OCI-LY3 (cell line): ENCODE measurements around the gene ADA.
A peak's percentile ranks its signal among the peaks of the same experiment; 100 is the strongest.

Experiments
- H2AFZ ChIP-seq: fragments of 200-600, 300-600 bp; shearing (Covaris generic); 2 replicates; pipeline ENCODE4 v1.6.0; 2014; ENCODE audit warnings: antibody characterized with exemption, low read depth, low read length
- H3K27ac ChIP-seq: fragments of 200-600, 300-600 bp; sonication (generic); 2 replicates; pipeline ENCODE4 v1.5.1; 2014; ENCODE audit warnings: mild to moderate bottlenecking, low read length, moderate library complexity, mixed read lengths
- H3K27me3 ChIP-seq: fragments of 200-600, 300-600 bp; sonication (generic); 2 replicates; pipeline ENCODE4 v1.6.1; 2014; ENCODE audit warnings: low read depth, low read length, mixed read lengths
- H3K36me3 ChIP-seq: fragments of 200-600, 300-600 bp; sonication (generic); replicated peaks from 2 replicates; pipeline ENCODE3; 2014; ENCODE audit warnings: low read depth, low read length, mixed read lengths
- H3K4me1 ChIP-seq: fragments of 300-600, 200-600 bp; sonication (generic); 2 replicates; pipeline ENCODE4 v1.6.1; 2014; ENCODE audit warnings: low read length, mixed read lengths
- H3K4me2 ChIP-seq: fragments of 200-600, 300-600 bp; sonication (generic); 2 replicates; pipeline ENCODE4 v1.6.1; 2014; ENCODE audit warnings: low read length, mixed read lengths
- H3K4me3 ChIP-seq: fragments of 300-600, 200-600 bp; sonication (generic); 2 replicates; pipeline ENCODE4 v1.5.1; 2014; ENCODE audit warnings: antibody characterized with exemption, mild to moderate bottlenecking, low read length, moderate library complexity
- H3K79me2 ChIP-seq: fragments of 300-600, 200-600 bp; shearing (Covaris generic); 2 replicates; pipeline ENCODE4 v1.6.1; 2014; ENCODE audit warnings: mild to moderate bottlenecking, low read length, mixed read lengths
- H3K9ac ChIP-seq: fragments of 300-600, 200-600 bp; shearing (Covaris generic); 2 replicates; pipeline ENCODE4 v1.6.0; 2014; ENCODE audit warnings: mild to moderate bottlenecking, low read length, moderate library complexity
- H3K9me3 ChIP-seq: fragments of 200-600, 300-600 bp; shearing (Covaris generic); 2 replicates; pipeline ENCODE4 v1.6.1; 2014; ENCODE audit warnings: low read length, mixed read lengths; ENCODE audit not compliant: insufficient read depth
- H4K20me1 ChIP-seq: fragments of 200-600, 300-600 bp; sonication (generic); 2 replicates; pipeline ENCODE4 v1.6.1; 2016; ENCODE audit warnings: low read length, mixed read lengths; ENCODE audit not compliant: insufficient read depth
- EZH2phosphoT487 ChIP-seq: fragments of 200-600 bp; shearing (Covaris generic); IDR thresholded peaks from 2 replicates; pipeline ENCODE4 v1.6.1; 2018; ENCODE audit warnings: antibody characterized with exemption, mixed run types, low read depth
- TF ChIP-seq, protein P1 (sequence below): fragments of 200-600, 300-600 bp; sonication (generic); IDR thresholded peaks from 2 replicates; pipeline ENCODE4 v1.5.1; 2014; ENCODE audit warnings: antibody characterized with exemption, low read length, low read depth

The ADA gene

DNA sequence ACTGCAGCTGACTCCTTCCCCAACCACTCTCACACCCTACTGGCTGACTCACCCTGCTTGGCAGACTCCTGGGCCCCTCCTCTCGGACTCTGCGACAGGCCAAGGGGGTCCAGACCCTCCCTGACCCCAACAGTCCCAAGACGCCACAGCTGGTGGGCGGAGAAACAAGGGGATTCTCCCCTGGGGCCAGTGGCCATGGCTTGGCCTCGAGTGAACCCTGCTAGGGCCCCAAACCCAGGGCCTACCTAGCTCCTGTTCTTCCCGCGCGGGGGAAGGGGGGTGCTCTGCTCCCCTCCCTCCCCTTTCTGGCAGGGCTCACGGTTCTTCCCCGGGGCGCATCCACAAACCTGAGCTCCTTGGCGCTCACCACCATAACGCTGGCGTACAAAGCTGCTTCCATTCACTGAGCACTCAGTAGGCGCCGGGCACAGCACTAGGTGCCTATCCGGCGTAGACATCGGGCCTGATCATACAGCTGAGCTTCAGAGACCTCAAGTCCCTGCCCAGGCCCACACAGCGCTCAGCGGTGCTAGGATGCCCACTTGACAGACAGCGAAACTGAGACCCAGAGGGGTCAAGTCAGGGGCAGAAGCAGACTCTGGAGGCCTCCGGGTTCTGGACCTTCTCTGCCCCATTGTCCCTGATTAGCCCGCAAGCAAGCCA, 597 bp downstream of the ADA start:
- Histone ChIP-seq H3K4me1 (peaks cover 50% of the 10 kb centered on the region), H3K9ac (peak overlapping the region; percentile 82), H3K36me3 (peaks cover 12% of the 10 kb centered on the region), H2AFZ (peak overlapping the region; percentile 28; the same call in 1 of the 2 replicates), H3K4me3 (peak overlapping the region; percentile 79), H3K79me2 (peaks cover 42% of the 10 kb centered on the region), H3K27me3 (no peaks in the 10 kb centered on the region), H3K9me3 (no peaks in the 10 kb centered on the region), H3K27ac (peak overlapping the region; percentile 36), H4K20me1 (no peaks in the 10 kb centered on the region), H3K4me2 (peak overlapping the region; percentile 94)
- TF ChIP-seq EZH2phosphoT487 = no peak
- TF ChIP-seq, protein P1, sequence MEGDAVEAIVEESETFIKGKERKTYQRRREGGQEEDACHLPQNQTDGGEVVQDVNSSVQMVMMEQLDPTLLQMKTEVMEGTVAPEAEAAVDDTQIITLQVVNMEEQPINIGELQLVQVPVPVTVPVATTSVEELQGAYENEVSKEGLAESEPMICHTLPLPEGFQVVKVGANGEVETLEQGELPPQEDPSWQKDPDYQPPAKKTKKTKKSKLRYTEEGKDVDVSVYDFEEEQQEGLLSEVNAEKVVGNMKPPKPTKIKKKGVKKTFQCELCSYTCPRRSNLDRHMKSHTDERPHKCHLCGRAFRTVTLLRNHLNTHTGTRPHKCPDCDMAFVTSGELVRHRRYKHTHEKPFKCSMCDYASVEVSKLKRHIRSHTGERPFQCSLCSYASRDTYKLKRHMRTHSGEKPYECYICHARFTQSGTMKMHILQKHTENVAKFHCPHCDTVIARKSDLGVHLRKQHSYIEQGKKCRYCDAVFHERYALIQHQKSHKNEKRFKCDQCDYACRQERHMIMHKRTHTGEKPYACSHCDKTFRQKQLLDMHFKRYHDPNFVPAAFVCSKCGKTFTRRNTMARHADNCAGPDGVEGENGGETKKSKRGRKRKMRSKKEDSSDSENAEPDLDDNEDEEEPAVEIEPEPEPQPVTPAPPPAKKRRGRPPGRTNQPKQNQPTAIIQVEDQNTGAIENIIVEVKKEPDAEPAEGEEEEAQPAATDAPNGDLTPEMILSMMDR = no peak

DNA sequence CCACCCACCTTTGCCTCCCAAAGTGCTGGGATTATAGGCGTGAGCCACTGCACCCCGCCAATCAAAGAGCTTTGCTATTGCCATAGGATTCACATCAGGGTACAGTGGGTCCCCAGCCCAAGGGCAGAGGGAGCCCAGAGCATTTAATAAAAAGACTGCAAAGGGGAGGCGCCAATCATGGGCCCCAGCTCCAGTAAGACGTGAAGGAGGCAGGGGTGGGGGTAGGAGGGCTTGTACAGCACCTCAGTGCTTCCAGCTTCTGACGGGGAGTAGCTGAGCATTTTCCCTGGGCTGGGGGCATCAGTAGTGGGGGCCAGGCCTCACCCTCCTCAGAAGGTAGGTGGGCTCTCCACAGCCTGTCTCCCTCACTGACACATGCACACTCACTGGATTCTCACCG, 1.5 kb downstream of the ADA start:
- no peak overlapping the region for H3K27ac ChIP-seq
- no peak overlapping the region for H3K9ac ChIP-seq
- H4K20me1 ChIP-seq = no peaks in the 10 kb centered on the region
- no peaks in the 10 kb centered on the region for H3K27me3 ChIP-seq
- H3K4me3 ChIP-seq = peak overlapping the region; percentile 79
- H3K36me3 ChIP-seq = peaks cover 14% of the 10 kb centered on the region
- peaks cover 58% of the 10 kb centered on the region for H3K4me1 ChIP-seq
- H3K79me2 ChIP-seq = peaks cover 48% of the 10 kb centered on the region
- TF ChIP-seq EZH2phosphoT487 = no peak
- TF ChIP-seq, protein P1 = no peak
- H2AFZ ChIP-seq = no peak overlapping the region
- peak overlapping the region; percentile 94 for H3K4me2 ChIP-seq
- no peaks in the 10 kb centered on the region for H3K9me3 ChIP-seq

DNA sequence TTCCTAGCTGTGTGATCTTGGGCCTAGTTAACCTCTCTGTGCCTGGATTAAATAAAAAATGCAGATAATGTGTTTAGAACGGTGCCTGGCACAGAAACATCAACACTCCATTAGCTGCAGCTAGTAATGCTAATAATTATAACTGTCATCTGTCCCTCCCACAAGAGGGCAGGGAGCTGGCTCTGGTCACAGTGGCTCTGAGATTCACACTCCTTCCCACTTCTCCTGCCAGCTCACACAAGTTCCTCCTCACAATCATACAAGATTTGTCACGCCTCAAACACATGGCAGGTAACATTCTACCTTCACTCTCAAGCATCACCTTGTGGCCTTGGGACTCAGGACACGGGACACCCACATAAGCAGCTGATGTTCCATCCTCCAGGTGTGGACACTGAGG, 2.4 kb downstream of the ADA start:
- H3K9ac ChIP-seq = no peak overlapping the region
- H3K4me1 ChIP-seq = peaks cover 66% of the 10 kb centered on the region
- H4K20me1 ChIP-seq = no peaks in the 10 kb centered on the region
- no peaks in the 10 kb centered on the region for H3K27me3 ChIP-seq
- peaks cover 56% of the 10 kb centered on the region for H3K79me2 ChIP-seq
- H3K9me3 ChIP-seq = no peaks in the 10 kb centered on the region
- no peak overlapping the region for H2AFZ ChIP-seq
- peaks cover 14% of the 10 kb centered on the region for H3K36me3 ChIP-seq
- no peak overlapping the region for H3K4me3 ChIP-seq
- no peak overlapping the region for H3K27ac ChIP-seq
- peak overlapping the region; percentile 9 for H3K4me2 ChIP-seq
- TF ChIP-seq, protein P1 = no peak
- no peak for TF ChIP-seq EZH2phosphoT487

DNA sequence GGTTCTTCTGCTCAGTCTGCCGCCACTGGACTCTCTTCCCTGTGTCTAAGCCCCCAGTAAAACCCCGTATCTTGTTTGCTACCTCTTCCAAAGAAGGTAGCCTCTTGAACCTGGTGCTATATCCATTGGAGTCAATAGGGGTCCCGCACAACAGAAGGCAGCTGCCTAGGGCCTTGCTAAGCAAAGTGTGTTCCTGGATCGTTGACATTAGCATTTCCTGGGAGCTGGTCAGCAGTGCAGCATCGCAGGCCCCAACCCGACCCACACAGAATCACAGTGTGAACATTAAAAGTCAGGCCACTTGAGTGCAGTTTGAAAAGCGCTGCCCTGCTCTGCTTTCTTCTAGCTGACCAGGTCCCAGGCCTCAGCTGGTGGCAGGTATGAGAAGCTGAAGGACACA, 2.9 kb downstream of the ADA start:
- H2AFZ ChIP-seq = no peak overlapping the region
- no peaks in the 10 kb centered on the region for H3K27me3 ChIP-seq
- no peak overlapping the region for H3K9ac ChIP-seq
- no peak overlapping the region for H3K27ac ChIP-seq
- peaks cover 61% of the 10 kb centered on the region for H3K79me2 ChIP-seq
- peak overlapping the region; percentile 9 for H3K4me2 ChIP-seq
- no peak for TF ChIP-seq EZH2phosphoT487
- TF ChIP-seq, protein P1 = no peak
- H3K36me3 ChIP-seq = peaks cover 14% of the 10 kb centered on the region
- H4K20me1 ChIP-seq = no peaks in the 10 kb centered on the region
- no peak overlapping the region for H3K4me3 ChIP-seq
- peaks cover 70% of the 10 kb centered on the region for H3K4me1 ChIP-seq
- H3K9me3 ChIP-seq = no peaks in the 10 kb centered on the region
